HEK293 (cell line): ENCODE data around the gene TSC22D3.

Experiments used
- BCL11B ChIP-seq: fragments of 450-650 bp; formaldehyde crosslinking; IDR thresholded peaks from 2 replicates; pipeline ENCODE4 v1.5.1; 2016; ENCODE audit warnings: low read depth, missing biosample characterization, missing genetic modification characterization
- HOXD13 ChIP-seq: sonication (generic); formaldehyde crosslinking; IDR thresholded peaks from 2 replicates; pipeline ENCODE4 v1.8.0; 2022; ENCODE audit warnings: missing genetic modification reagents, borderline replicate concordance
- RBAK ChIP-seq: fragments of 450-650 bp; formaldehyde crosslinking; IDR thresholded peaks from 2 replicates; pipeline ENCODE4 v1.5.1; 2016; ENCODE audit warnings: missing biosample characterization, missing genetic modification characterization
- SCRT2 ChIP-seq: fragments of 450-650 bp; formaldehyde crosslinking; IDR thresholded peaks from 2 replicates; pipeline ENCODE4 v1.5.1; 2016; ENCODE audit warnings: missing biosample characterization, missing genetic modification characterization
- ZBTB8A ChIP-seq: fragments of 450-650 bp; formaldehyde crosslinking; IDR thresholded peaks from 2 replicates; pipeline ENCODE4 v1.5.1; 2016; ENCODE audit warnings: missing biosample characterization, missing genetic modification characterization
- ZFP41 ChIP-seq: fragments of 450-650 bp; formaldehyde crosslinking; IDR thresholded peaks from 2 replicates; pipeline ENCODE4 v1.5.1; 2016; ENCODE audit warnings: missing biosample characterization, missing genetic modification characterization, borderline replicate concordance
- ZNF114 ChIP-seq: fragments of 450-650 bp; formaldehyde crosslinking; IDR thresholded peaks from 2 replicates; pipeline ENCODE4 v1.5.0; 2017; ENCODE audit warnings: missing biosample characterization, missing genetic modification characterization
- ZNF138 ChIP-seq: fragments of 450-650 bp; formaldehyde crosslinking; IDR thresholded peaks from 2 replicates; pipeline ENCODE4 v1.5.1; 2016; ENCODE audit warnings: missing biosample characterization, missing genetic modification characterization, borderline replicate concordance
- ZNF157 ChIP-seq: fragments of 450-650 bp; formaldehyde crosslinking; IDR thresholded peaks from 2 replicates; pipeline ENCODE4 v1.5.1; 2016; ENCODE audit warnings: missing biosample characterization, missing genetic modification characterization
- ZNF239 ChIP-seq: fragments of 450-650 bp; formaldehyde crosslinking; IDR thresholded peaks from 2 replicates; pipeline ENCODE4 v1.5.1; 2016; ENCODE audit warnings: missing biosample characterization, missing genetic modification characterization
- ZNF311 ChIP-seq: fragments of 450-650 bp; formaldehyde crosslinking; IDR thresholded peaks from 2 replicates; pipeline ENCODE4 v1.5.1; 2017; ENCODE audit warnings: missing biosample characterization, missing genetic modification characterization, borderline replicate concordance
- ZNF37A ChIP-seq: fragments of 450-650 bp; IDR thresholded peaks from 2 replicates; pipeline ENCODE4 v1.5.1; 2018; ENCODE audit warnings: missing biosample characterization, missing genetic modification characterization
- ZNF404 ChIP-seq: fragments of 450-650 bp; formaldehyde crosslinking; IDR thresholded peaks from 2 replicates; pipeline ENCODE4 v1.5.1; 2017; ENCODE audit warnings: missing biosample characterization, missing genetic modification characterization
- ZNF473 ChIP-seq: fragments of 450-650 bp; formaldehyde crosslinking; IDR thresholded peaks from 2 replicates; pipeline ENCODE4 v1.5.1; 2017; ENCODE audit warnings: missing biosample characterization, missing genetic modification characterization
- ZNF48 ChIP-seq: fragments of 450-650 bp; formaldehyde crosslinking; IDR thresholded peaks from 2 replicates; pipeline ENCODE4 v1.5.1; 2016; ENCODE audit warnings: missing biosample characterization, missing genetic modification characterization
- ZNF501 ChIP-seq: fragments of 450-650 bp; formaldehyde crosslinking; IDR thresholded peaks from 2 replicates; pipeline ENCODE4 v1.5.1; 2016; ENCODE audit warnings: missing biosample characterization, missing genetic modification characterization
- ZNF555 ChIP-seq: fragments of 450-650 bp; formaldehyde crosslinking; conservative IDR thresholded peaks from 2 replicates; pipeline ENCODE4 v1.5.1; 2017; ENCODE audit warnings: missing biosample characterization, mild to moderate bottlenecking, missing genetic modification characterization, inconsistent platforms
- ZNF600 ChIP-seq: fragments of 450-650 bp; formaldehyde crosslinking; IDR thresholded peaks from 2 replicates; pipeline ENCODE4 v1.5.1; 2016; ENCODE audit warnings: missing biosample characterization, missing genetic modification characterization
- ZNF626 ChIP-seq: fragments of 450-650 bp; sonication (Bioruptor Pico); formaldehyde crosslinking; IDR thresholded peaks from 2 replicates; pipeline ENCODE4 v1.5.1; 2018; ENCODE audit warnings: missing biosample characterization, missing genetic modification characterization, inconsistent platforms
- ZNF629 ChIP-seq: fragments of 450-650 bp; formaldehyde crosslinking; IDR thresholded peaks from 2 replicates; pipeline ENCODE4 v1.5.1; 2017; ENCODE audit warnings: missing biosample characterization, missing genetic modification characterization
- ZNF830 ChIP-seq: fragments of 450-650 bp; IDR thresholded peaks from 2 replicates; pipeline ENCODE4 v1.5.0; 2018; ENCODE audit warnings: missing biosample characterization, missing genetic modification characterization, low read depth, mild to moderate bottlenecking, moderate library complexity
- ZNF843 ChIP-seq: fragments of 450-650 bp; formaldehyde crosslinking; IDR thresholded peaks from 2 replicates; pipeline ENCODE4 v1.5.1; 2016; ENCODE audit warnings: missing biosample characterization, missing genetic modification characterization
- TF ChIP-seq, protein P1 (sequence below): fragments of 450-650 bp; formaldehyde crosslinking; conservative IDR thresholded peaks from 2 replicates; pipeline ENCODE4 v1.5.1; 2016; ENCODE audit warnings: low read depth, missing biosample characterization, missing genetic modification characterization
- TF ChIP-seq, protein P2 (sequence below): fragments of 450-650 bp; formaldehyde crosslinking; IDR thresholded peaks from 2 replicates; pipeline ENCODE4 v1.5.1; 2017; ENCODE audit warnings: missing biosample characterization, mild to moderate bottlenecking, missing genetic modification characterization, moderate library complexity
- TF ChIP-seq, protein P3 (sequence below): fragments of 450-650 bp; formaldehyde crosslinking; IDR thresholded peaks from 2 replicates; pipeline ENCODE4 v1.5.1; 2017; ENCODE audit warnings: missing biosample characterization, missing genetic modification characterization
- TF ChIP-seq, protein P4 (sequence below): fragments of 450-650 bp; formaldehyde crosslinking; IDR thresholded peaks from 2 replicates; pipeline ENCODE4 v1.5.1; 2017; ENCODE audit warnings: missing biosample characterization, missing genetic modification characterization
- TF ChIP-seq, protein P5 (sequence below): fragments of 450-650 bp; formaldehyde crosslinking; IDR thresholded peaks from 2 replicates; pipeline ENCODE4 v1.5.1; 2016; ENCODE audit warnings: missing biosample characterization, missing genetic modification characterization
- TF ChIP-seq, protein P6 (sequence below): fragments of 450-650 bp; formaldehyde crosslinking; IDR thresholded peaks from 2 replicates; pipeline ENCODE4 v1.5.1; 2016; ENCODE audit warnings: missing biosample characterization, missing genetic modification characterization

The TSC22D3 gene

DNA sequence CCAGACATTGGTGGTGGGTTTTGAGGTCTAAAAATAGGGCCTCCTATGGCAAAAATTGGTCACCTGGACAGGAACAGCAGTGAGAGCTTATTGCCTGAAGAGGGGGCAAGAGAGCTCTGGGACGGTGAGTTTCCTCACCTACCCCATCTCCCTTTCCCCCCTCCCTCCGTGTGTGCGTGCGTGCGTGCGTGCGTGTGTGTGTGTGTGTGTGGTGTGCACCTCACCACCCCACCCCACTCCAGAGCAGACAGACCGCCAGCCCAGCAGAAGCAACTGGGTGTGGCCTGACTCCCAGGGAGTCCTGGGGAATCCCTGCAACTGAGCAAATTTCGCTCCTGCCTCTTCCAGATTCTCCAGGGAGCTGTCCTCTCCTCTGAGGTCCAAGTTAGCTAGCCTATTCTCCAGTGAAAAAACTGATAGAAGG lies 102.6 kb downstream of the TSC22D3 start (continued):
- TF ChIP-seq, protein P1, sequence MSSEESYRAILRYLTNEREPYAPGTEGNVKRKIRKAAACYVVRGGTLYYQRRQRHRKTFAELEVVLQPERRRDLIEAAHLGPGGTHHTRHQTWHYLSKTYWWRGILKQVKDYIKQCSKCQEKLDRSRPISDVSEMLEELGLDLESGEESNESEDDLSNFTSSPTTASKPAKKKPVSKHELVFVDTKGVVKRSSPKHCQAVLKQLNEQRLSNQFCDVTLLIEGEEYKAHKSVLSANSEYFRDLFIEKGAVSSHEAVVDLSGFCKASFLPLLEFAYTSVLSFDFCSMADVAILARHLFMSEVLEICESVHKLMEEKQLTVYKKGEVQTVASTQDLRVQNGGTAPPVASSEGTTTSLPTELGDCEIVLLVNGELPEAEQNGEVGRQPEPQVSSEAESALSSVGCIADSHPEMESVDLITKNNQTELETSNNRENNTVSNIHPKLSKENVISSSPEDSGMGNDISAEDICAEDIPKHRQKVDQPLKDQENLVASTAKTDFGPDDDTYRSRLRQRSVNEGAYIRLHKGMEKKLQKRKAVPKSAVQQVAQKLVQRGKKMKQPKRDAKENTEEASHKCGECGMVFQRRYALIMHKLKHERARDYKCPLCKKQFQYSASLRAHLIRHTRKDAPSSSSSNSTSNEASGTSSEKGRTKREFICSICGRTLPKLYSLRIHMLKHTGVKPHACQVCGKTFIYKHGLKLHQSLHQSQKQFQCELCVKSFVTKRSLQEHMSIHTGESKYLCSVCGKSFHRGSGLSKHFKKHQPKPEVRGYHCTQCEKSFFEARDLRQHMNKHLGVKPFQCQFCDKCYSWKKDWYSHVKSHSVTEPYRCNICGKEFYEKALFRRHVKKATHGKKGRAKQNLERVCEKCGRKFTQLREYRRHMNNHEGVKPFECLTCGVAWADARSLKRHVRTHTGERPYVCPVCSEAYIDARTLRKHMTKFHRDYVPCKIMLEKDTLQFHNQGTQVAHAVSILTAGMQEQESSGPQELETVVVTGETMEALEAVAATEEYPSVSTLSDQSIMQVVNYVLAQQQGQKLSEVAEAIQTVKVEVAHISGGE = 0 out of 2 replicates have a peak, but pooled peaks have one; percentile 15
- TF ChIP-seq, protein P2, sequence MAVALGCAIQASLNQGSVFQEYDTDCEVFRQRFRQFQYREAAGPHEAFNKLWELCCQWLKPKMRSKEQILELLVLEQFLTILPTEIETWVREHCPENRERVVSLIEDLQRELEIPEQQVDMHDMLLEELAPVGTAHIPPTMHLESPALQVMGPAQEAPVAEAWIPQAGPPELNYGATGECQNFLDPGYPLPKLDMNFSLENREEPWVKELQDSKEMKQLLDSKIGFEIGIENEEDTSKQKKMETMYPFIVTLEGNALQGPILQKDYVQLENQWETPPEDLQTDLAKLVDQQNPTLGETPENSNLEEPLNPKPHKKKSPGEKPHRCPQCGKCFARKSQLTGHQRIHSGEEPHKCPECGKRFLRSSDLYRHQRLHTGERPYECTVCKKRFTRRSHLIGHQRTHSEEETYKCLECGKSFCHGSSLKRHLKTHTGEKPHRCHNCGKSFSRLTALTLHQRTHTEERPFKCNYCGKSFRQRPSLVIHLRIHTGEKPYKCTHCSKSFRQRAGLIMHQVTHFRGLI (tag by site-specific recombination) = peak; percentile 22; the same call in 1 of the 2 replicates
- TF ChIP-seq ZNF501 (tag by site-specific recombination) = no peak
- TF ChIP-seq RBAK (tag by site-specific recombination) = no peak
- TF ChIP-seq, protein P3, sequence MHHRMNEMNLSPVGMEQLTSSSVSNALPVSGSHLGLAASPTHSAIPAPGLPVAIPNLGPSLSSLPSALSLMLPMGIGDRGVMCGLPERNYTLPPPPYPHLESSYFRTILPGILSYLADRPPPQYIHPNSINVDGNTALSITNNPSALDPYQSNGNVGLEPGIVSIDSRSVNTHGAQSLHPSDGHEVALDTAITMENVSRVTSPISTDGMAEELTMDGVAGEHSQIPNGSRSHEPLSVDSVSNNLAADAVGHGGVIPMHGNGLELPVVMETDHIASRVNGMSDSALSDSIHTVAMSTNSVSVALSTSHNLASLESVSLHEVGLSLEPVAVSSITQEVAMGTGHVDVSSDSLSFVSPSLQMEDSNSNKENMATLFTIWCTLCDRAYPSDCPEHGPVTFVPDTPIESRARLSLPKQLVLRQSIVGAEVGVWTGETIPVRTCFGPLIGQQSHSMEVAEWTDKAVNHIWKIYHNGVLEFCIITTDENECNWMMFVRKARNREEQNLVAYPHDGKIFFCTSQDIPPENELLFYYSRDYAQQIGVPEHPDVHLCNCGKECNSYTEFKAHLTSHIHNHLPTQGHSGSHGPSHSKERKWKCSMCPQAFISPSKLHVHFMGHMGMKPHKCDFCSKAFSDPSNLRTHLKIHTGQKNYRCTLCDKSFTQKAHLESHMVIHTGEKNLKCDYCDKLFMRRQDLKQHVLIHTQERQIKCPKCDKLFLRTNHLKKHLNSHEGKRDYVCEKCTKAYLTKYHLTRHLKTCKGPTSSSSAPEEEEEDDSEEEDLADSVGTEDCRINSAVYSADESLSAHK (tag by site-specific recombination) = peak; percentile 67
- no peak for TF ChIP-seq ZNF138
- no peak for TF ChIP-seq ZNF473
- no peak for TF ChIP-seq ZNF239
- TF ChIP-seq SCRT2 (tag by site-specific recombination) = no peak
- TF ChIP-seq ZNF404 (tag by site-specific recombination) = no peak; the same call in 1 of the 2 replicates
- peak; percentile 37; the same call in 1 of the 2 replicates for TF ChIP-seq ZBTB8A (tag by site-specific recombination)
- TF ChIP-seq, protein P4, sequence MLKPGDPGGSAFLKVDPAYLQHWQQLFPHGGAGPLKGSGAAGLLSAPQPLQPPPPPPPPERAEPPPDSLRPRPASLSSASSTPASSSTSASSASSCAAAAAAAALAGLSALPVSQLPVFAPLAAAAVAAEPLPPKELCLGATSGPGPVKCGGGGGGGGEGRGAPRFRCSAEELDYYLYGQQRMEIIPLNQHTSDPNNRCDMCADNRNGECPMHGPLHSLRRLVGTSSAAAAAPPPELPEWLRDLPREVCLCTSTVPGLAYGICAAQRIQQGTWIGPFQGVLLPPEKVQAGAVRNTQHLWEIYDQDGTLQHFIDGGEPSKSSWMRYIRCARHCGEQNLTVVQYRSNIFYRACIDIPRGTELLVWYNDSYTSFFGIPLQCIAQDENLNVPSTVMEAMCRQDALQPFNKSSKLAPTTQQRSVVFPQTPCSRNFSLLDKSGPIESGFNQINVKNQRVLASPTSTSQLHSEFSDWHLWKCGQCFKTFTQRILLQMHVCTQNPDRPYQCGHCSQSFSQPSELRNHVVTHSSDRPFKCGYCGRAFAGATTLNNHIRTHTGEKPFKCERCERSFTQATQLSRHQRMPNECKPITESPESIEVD (tag by site-specific recombination) = no peak
- no peak for TF ChIP-seq ZNF114 (tag by site-specific recombination)
- TF ChIP-seq ZNF629 = peak; percentile 66; the same call in 1 of the 2 replicates
- TF ChIP-seq ZNF626 = no peak
- TF ChIP-seq, protein P5, sequence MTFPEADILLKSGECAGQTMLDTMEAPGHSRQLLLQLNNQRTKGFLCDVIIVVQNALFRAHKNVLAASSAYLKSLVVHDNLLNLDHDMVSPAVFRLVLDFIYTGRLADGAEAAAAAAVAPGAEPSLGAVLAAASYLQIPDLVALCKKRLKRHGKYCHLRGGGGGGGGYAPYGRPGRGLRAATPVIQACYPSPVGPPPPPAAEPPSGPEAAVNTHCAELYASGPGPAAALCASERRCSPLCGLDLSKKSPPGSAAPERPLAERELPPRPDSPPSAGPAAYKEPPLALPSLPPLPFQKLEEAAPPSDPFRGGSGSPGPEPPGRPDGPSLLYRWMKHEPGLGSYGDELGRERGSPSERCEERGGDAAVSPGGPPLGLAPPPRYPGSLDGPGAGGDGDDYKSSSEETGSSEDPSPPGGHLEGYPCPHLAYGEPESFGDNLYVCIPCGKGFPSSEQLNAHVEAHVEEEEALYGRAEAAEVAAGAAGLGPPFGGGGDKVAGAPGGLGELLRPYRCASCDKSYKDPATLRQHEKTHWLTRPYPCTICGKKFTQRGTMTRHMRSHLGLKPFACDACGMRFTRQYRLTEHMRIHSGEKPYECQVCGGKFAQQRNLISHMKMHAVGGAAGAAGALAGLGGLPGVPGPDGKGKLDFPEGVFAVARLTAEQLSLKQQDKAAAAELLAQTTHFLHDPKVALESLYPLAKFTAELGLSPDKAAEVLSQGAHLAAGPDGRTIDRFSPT (tag by site-specific recombination) = peak; percentile 48; the same call in 1 of the 2 replicates
- TF ChIP-seq ZNF311 (tag by site-specific recombination) = no peak
- TF ChIP-seq ZNF37A (tag by site-specific recombination) = no peak
- TF ChIP-seq, protein P6, sequence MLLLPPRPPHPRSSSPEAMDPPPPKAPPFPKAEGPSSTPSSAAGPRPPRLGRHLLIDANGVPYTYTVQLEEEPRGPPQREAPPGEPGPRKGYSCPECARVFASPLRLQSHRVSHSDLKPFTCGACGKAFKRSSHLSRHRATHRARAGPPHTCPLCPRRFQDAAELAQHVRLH (tag by site-specific recombination) = peak; percentile 83; the same call in 1 of the 2 replicates
- TF ChIP-seq ZNF830 (tag by site-specific recombination) = no peak
- no peak for TF ChIP-seq ZNF48 (tag by site-specific recombination)
- no peak; the same call in 1 of the 2 replicates for TF ChIP-seq BCL11B (tag by site-specific recombination)
- peak; percentile 43; the same call in 1 of the 2 replicates for TF ChIP-seq ZNF843
- TF ChIP-seq ZNF157 (tag by site-specific recombination) = no peak
- TF ChIP-seq ZNF555 (tag by site-specific recombination) = no peak
- TF ChIP-seq ZNF600 (tag by site-specific recombination) = peak; percentile 84
- TF ChIP-seq ZFP41 (tag by site-specific recombination) = no peak
- no peak for TF ChIP-seq HOXD13
